Measurements from ENCODE around the gene ERN2.

DNA sequence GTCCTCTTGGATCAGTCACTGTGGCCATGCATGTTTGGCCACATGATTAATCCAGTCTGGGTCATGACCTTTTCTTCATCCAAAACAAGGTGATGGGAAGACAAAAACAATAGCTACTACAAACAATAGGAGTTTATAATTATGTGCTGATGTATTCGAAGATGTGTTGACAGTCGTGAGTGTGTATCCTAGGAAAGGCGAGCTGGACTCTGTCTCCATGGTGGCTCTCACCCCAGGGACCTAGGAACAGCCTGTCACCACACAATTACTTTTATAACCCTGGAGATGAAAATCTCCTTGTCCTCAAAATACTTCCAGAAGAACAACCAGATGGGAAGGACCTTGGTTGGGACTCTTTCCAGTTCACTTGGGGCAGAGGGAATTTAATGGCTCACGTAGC is 44.1 kb downstream of the ERN2 start:
- no peak for TF ChIP-seq CTCF (IDR thresholded peaks at IDR 0.05)
- TF ChIP-seq EP300 (IDR thresholded peaks at IDR 0.05): no peak
